Measurements from ENCODE around the gene SRGAP2C. TPM values are rescaled to one million over a fixed set of nuclear protein-coding genes. Genes with fewer than 3 reads are reported as not detected.
A peak's percentile ranks its signal among the peaks of the same experiment; 100 is the strongest.
"Not testable (repeated sequence)": the region's sequence is repeated elsewhere in the genome, so short reads cannot be mapped to it uniquely, and the experiment has no call there.

The SRGAP2C gene
- 10 to 100 TPM; 12.0 to 24.0 (median 17.5) TPM for total RNA-seq
- 14.0 TPM for total RNA-seq (2013)

DNA sequence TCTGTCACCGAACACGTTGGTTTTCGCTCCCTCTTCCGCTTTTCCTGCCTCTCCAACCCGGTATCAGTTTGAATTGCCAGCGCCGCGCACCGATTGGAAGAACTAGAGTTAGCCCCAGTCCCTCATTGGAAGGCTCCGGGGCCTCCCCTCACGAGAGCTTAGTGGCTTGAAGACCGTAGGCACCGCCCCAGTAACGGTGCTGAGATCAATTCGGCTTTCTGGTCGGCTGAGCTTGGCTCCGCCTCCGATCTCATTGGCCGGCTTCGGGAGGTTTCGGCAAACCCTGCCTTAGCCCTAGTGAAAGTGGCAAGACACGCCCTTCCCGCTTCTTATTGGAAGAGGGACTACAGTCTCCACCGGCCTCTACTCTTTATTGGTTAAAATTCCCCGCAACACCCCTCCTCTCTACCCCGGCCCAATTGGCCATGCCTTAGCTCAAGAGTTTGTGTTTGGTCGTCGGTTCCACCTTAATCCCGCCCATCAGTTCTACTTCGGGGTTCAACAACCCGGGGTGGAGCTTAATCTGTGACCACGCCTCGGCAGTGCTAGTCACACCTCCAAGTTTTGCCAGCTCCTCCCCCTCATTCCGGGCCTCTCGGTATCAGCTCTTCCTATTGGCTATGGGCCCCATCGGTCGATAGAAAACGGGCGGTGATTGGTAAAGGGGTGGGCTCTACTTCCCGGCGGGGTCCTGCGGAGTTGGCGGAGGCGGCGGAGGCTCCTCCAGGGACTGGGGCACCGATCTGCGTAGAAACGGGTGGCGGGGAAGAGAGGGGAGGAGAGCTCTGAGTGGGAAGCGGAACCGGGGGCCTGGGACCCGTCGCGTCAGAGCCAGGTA is at the start of gene SRGAP2C, which contains the start of gene FAM72B:
TSS of gene SRGAP2C (plus strand) at position 686 of the 838 bp plus-strand sequence. CDS start 2,472 bp downstream, outside the sequence.
TSS of gene FAM72B (minus strand) at position 51 of the 838 bp plus-strand sequence. CDS start 851 bp downstream, outside the sequence.
- peak within 1 kb of the TSS; percentile 95 for H3K4me3 Mint-ChIP-seq
- not testable (repeated sequence) for H3K9me3 Mint-ChIP-seq
- peak; percentile 80 to 92 (median 81) for ATAC-seq

DNA sequence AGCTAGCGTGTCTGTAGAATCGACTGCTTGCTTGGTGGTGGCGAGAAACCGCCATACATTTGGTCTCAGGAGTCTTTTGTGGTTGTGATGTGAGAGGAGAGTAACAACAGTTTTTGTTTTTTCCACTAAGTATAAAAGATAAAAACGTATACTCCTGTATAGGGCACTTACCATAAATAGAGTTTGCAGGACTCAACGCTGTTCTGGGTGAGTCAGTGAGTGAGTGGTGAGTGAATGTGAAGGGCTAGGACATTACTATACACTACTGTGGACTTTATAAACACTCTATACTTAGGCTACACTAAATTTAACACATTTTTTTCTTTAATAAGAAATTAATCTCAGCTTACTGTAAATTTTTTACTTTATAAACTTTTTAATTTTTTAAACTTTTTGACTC is 44.4 kb upstream of the SRGAP2C start:
- DNase-seq; H3K27me3 Mint-ChIP-seq (ENCODE audit: low read depth in 2 of 2); H3K4me3 ChIP-seq (ENCODE audit: low read length); H3K4me1 ChIP-seq (ENCODE audit: control insufficient read depth, insufficient read depth, low read length); H3K4me1 Mint-ChIP-seq; H3K36me3 Mint-ChIP-seq; H3K36me3 ChIP-seq (ENCODE audit: control insufficient read depth, insufficient read depth, low read length); intact Hi-C loops (cut with micrococcal nuclease); H3K27ac Mint-ChIP-seq; H3K27me3 ChIP-seq (ENCODE audit: control insufficient read depth, insufficient read depth, low read length); ATAC-seq; H3K4me3 Mint-ChIP-seq; H3K9me3 Mint-ChIP-seq; H3K27ac ChIP-seq (ENCODE audit: low read length); H3K9me3 ChIP-seq (ENCODE audit: control insufficient read depth, insufficient read depth, low read length): not testable (repeated sequence)
- WGBS (ENCODE audit: insufficient coverage) = no CpG with 5 or more reads among the region's 6 CpGs

More for the DNA sequence above, at the start of gene SRGAP2C, which contains the start of gene FAM72B:
- H3K27me3 Mint-ChIP-seq (ENCODE audit: low read depth in 2 of 2); H3K36me3 Mint-ChIP-seq; H3K9me3 ChIP-seq (ENCODE audit: control insufficient read depth, insufficient read depth, low read length); intact Hi-C loops (cut with micrococcal nuclease); H3K36me3 ChIP-seq (ENCODE audit: control insufficient read depth, insufficient read depth, low read length); H3K27me3 ChIP-seq (ENCODE audit: control insufficient read depth, insufficient read depth, low read length); H3K4me1 ChIP-seq (ENCODE audit: control insufficient read depth, insufficient read depth, low read length); H3K4me1 Mint-ChIP-seq: not testable (repeated sequence)
- H3K4me3 ChIP-seq (ENCODE audit: low read length) = peak within 1 kb of the TSS; percentile 54
- peak within 1 kb of the TSS; percentile 65 for H3K27ac ChIP-seq (ENCODE audit: low read length)
- H3K27ac Mint-ChIP-seq = peak within 1 kb of the TSS; percentile 75 to 83
- DNase-seq = peak; percentile 82 to 95
- under 1% methylated on average over 33 of the region's 54 CpGs for WGBS (ENCODE audit: insufficient coverage)

DNA sequence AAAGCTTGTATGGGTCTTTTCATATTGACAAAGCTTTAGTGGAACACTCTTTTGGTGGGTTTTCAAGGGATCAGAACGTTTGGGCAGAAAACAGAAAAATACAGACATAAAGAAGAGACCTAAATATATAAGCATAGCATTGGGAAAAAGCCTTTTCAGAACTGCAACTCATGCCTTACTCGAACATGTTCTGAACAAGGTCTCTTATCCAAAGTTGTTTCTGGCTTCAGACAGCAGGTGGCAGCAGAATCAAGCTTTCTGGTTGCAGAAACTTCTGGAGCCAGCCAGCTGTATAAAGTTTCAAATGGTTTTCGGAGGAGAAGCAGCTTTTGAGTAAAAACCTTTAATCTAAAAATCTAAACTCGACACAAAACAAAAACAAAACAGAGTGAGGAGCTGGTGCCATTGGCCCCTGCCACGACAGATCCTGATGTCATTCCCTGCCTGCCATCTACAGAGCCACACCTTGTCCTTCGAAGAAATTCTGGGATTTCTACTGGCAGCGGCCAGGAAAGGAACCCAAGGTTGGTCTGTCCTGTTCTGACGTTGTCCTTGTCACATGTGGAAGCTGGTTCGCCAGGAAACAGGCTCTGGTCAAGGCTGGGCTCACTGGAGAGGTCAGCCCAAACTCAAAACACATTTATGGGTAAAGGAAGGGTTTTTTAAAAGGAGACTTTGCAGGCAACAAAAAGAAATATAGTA is 36.1 kb upstream of the SRGAP2C start:
- H3K4me1 ChIP-seq (ENCODE audit: control insufficient read depth, insufficient read depth, low read length); DNase-seq; intact Hi-C loops (cut with micrococcal nuclease); H3K27me3 Mint-ChIP-seq (ENCODE audit: low read depth in 2 of 2); H3K27me3 ChIP-seq (ENCODE audit: control insufficient read depth, insufficient read depth, low read length); H3K9me3 Mint-ChIP-seq; H3K36me3 ChIP-seq (ENCODE audit: control insufficient read depth, insufficient read depth, low read length); H3K9me3 ChIP-seq (ENCODE audit: control insufficient read depth, insufficient read depth, low read length); H3K4me3 ChIP-seq (ENCODE audit: low read length); H3K4me1 Mint-ChIP-seq; H3K27ac ChIP-seq (ENCODE audit: low read length); H3K4me3 Mint-ChIP-seq; H3K36me3 Mint-ChIP-seq; H3K27ac Mint-ChIP-seq: not testable (repeated sequence)
- peak in 2 of 3 donors; percentile 57 to 73 for ATAC-seq
- WGBS (ENCODE audit: insufficient coverage) = no CpG with 5 or more reads among the region's 9 CpGs

DNA sequence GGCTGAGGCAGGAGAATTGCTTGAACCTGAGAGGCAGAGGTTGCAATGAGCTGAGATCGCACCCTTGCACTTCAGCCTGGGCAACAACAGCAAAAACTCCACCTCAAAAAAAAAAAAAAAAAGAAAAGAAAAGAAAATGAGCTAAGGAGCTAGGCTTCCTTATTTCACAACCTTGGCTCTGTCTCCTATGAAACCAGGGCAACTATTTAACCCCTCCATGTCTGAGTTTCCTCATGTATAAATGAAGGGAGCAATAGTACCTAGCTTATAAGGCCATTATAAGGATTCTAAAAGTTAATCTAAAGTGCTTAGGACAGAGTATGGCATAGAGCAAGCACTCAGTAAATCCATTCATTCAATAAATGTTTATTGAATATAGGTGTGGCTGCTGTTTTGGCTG is 33.5 kb upstream of the SRGAP2C start:
- H3K36me3 Mint-ChIP-seq; H3K27ac ChIP-seq (ENCODE audit: low read length); intact Hi-C loops (cut with micrococcal nuclease); ATAC-seq; DNase-seq; H3K4me1 Mint-ChIP-seq; H3K9me3 ChIP-seq (ENCODE audit: control insufficient read depth, insufficient read depth, low read length); H3K9me3 Mint-ChIP-seq; H3K27me3 ChIP-seq (ENCODE audit: control insufficient read depth, insufficient read depth, low read length); H3K4me3 Mint-ChIP-seq; H3K36me3 ChIP-seq (ENCODE audit: control insufficient read depth, insufficient read depth, low read length); H3K27ac Mint-ChIP-seq; H3K27me3 Mint-ChIP-seq (ENCODE audit: low read depth in 2 of 2); H3K4me1 ChIP-seq (ENCODE audit: control insufficient read depth, insufficient read depth, low read length); H3K4me3 ChIP-seq (ENCODE audit: low read length): not testable (repeated sequence)
- no CpG with 5 or more reads among the region's 1 CpG for WGBS (ENCODE audit: insufficient coverage)

DNA sequence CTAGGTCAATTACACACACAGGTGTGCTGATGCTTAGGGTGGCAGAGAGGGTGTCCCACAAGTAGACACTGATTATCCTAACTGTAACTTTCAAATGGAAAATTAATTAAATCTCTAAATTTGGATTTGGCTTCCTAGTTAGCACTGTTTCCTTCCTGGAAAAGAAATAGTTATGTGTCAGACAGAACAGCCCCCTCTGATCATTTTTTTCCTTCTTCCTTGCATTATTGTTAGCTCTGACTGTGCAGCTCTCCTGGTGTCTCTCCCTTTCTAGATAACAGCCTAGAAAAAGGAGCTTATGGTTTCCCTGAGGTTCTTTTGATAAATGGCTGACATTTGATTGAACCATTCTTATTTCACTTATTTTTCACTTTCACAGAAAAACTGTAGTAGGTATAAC is 32.0 kb upstream of the SRGAP2C start:
- H3K27me3 Mint-ChIP-seq (ENCODE audit: low read depth in 2 of 2); H3K36me3 Mint-ChIP-seq; ATAC-seq; H3K36me3 ChIP-seq (ENCODE audit: control insufficient read depth, insufficient read depth, low read length); H3K27ac Mint-ChIP-seq; H3K27ac ChIP-seq (ENCODE audit: low read length); intact Hi-C loops (cut with micrococcal nuclease); H3K4me3 Mint-ChIP-seq; H3K9me3 Mint-ChIP-seq; H3K4me1 ChIP-seq (ENCODE audit: control insufficient read depth, insufficient read depth, low read length); H3K4me3 ChIP-seq (ENCODE audit: low read length); H3K9me3 ChIP-seq (ENCODE audit: control insufficient read depth, insufficient read depth, low read length); H3K4me1 Mint-ChIP-seq; DNase-seq; H3K27me3 ChIP-seq (ENCODE audit: control insufficient read depth, insufficient read depth, low read length): not testable (repeated sequence)

DNA sequence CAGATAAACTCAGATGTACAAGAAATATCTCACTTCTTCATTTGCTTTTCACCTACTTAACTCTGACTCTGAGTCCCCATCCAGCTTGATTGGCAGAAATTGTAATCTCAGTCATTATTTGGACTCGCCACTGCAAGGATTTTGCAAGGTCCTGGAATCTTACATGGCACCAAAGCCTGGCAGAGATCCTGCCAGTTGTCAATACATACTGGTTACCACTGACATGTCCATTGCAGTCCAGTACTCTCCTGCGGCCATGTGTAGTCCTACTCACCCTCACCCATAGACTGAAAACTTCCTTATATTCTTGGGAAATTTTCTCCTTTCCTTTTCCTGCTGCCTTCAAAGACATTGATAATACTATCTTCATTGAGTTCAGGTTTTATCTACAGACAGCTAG is 30.0 kb upstream of the SRGAP2C start:
- H3K9me3 ChIP-seq (ENCODE audit: control insufficient read depth, insufficient read depth, low read length); DNase-seq; H3K4me1 Mint-ChIP-seq; H3K9me3 Mint-ChIP-seq; ATAC-seq; H3K27ac ChIP-seq (ENCODE audit: low read length); H3K4me1 ChIP-seq (ENCODE audit: control insufficient read depth, insufficient read depth, low read length); intact Hi-C loops (cut with micrococcal nuclease); H3K27me3 ChIP-seq (ENCODE audit: control insufficient read depth, insufficient read depth, low read length); H3K4me3 ChIP-seq (ENCODE audit: low read length); H3K27me3 Mint-ChIP-seq (ENCODE audit: low read depth in 2 of 2); H3K36me3 Mint-ChIP-seq; H3K4me3 Mint-ChIP-seq; H3K27ac Mint-ChIP-seq; H3K36me3 ChIP-seq (ENCODE audit: control insufficient read depth, insufficient read depth, low read length): not testable (repeated sequence)
- 88% methylated on average over 1 of the region's 2 CpGs for WGBS (ENCODE audit: insufficient coverage)

DNA sequence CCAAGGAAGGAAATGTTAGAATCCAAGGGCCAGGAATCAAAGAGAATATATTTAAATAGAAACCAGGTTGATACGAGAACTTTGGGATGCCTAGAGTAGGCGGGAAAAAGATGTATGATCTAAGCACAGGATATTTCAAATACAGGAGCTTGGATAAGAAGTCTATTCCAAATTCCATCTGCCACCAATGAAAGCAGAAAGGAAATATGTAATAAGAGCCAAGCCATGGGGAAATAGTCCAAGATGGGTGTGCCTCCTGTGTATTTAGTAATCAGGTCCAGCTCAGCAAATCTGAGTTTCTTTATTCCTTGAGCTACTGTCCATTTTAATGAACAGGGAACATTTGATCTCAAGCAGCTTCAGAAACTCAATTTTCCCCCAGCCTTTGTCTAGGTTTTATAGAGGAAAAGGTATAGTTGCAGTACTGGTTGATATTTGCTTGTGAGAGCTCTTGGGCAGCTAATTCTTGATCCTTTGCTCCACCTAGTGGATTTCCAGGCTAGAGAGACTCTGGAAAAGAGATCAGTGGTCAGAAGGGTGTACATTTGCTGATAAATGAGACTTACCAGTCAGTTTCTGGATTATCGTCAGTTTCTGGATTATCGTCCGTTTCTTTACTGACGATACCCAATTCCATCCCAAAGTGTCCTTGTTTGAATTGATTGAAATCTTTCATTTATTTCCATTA is 29.0 kb upstream of the SRGAP2C start:
- H3K36me3 ChIP-seq (ENCODE audit: control insufficient read depth, insufficient read depth, low read length); H3K9me3 ChIP-seq (ENCODE audit: control insufficient read depth, insufficient read depth, low read length); ATAC-seq; H3K9me3 Mint-ChIP-seq; DNase-seq; H3K36me3 Mint-ChIP-seq; H3K4me1 Mint-ChIP-seq; H3K4me1 ChIP-seq (ENCODE audit: control insufficient read depth, insufficient read depth, low read length); H3K27ac ChIP-seq (ENCODE audit: low read length); H3K4me3 Mint-ChIP-seq; H3K27ac Mint-ChIP-seq; intact Hi-C loops (cut with micrococcal nuclease); H3K4me3 ChIP-seq (ENCODE audit: low read length); H3K27me3 ChIP-seq (ENCODE audit: control insufficient read depth, insufficient read depth, low read length); H3K27me3 Mint-ChIP-seq (ENCODE audit: low read depth in 2 of 2): not testable (repeated sequence)
- 100% methylated on average over 2 of the region's 6 CpGs for WGBS (ENCODE audit: insufficient coverage)
